ENCODE measurements around the gene LRRN2. TPM values are rescaled to one million over a fixed set of nuclear protein-coding genes. Genes with fewer than 3 reads are reported as not detected.

The LRRN2 gene
- total and polyA plus RNA-seq, 2 of the 8 experiments (the other 6 are each of a cell fraction or from before 2014, with no cell fraction given) = 1.8 to 2.3 TPM

GRCh38 chr1:204714861-204715511, 29.4 kb upstream of the LRRN2 start (continued):
- no peak for TF ChIP-seq POU5F1 (IDR thresholded peaks at IDR 0.05; ENCODE audit: low read depth, low read length)
